ENCODE results near the gene TBRG4.
"Not testable (repeated sequence)": the region's sequence is repeated elsewhere in the genome, so short reads cannot be mapped to it uniquely, and the experiment has no call there.

- TF ChIP-seq POLR2A, POLR2AphosphoS5 (IDR thresholded peaks at IDR 0.05): not testable (repeated sequence)
Measured at GRCh38 chr7:45153861-45154260, 42.4 kb upstream of the TBRG4 start.
